Hippocampal formation (tissue), 2 donors: ENCODE measurements around the gene IRF8.

Experiments
- DNase-seq, 2 donors: peaks; one replicate each; lab custom pipeline; 2025; lab: John Stamatoyannopoulos, UW

IRF8 gene

DNA sequence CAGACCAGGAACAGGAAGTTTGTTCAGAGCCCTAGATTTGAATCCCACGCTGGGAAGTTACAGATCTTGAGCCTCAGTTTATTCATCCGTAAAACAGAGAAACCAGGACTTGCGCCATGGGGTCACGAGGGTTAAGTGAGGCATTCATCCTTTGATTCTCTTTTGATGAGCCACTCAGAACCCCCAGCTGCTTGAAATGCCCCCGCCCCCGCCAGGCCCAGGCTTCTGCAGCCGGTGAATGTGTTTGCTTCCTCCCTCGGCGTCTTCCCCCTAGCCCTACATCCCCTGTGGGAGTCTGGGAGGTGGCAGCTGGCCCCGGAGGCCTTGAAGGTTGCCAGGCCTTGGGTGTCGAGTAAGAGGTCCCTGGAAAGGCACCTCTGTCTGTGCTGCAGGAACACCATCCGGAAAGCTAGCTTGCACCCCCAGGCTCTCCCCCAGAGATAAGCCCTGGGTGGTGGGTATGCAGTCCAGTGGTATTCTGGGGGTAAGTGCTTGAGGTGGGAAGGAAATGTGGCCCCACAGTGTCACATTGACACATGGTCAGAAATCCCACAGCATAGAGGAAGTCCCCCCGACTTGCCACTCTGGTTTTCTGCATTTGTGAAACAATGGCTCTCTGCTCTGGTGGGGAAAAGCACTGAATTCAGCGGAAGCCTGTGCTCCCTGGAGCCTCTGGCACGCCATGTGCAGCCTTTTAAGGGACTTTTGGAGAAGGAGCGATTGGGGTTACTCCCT is 14.9 kb downstream of the IRF8 start:
- DNase-seq, result no peak

GRCh38 chr16:85914423-85914794 is 15.4 kb downstream of the IRF8 start:
- no peak for DNase-seq

DNA sequence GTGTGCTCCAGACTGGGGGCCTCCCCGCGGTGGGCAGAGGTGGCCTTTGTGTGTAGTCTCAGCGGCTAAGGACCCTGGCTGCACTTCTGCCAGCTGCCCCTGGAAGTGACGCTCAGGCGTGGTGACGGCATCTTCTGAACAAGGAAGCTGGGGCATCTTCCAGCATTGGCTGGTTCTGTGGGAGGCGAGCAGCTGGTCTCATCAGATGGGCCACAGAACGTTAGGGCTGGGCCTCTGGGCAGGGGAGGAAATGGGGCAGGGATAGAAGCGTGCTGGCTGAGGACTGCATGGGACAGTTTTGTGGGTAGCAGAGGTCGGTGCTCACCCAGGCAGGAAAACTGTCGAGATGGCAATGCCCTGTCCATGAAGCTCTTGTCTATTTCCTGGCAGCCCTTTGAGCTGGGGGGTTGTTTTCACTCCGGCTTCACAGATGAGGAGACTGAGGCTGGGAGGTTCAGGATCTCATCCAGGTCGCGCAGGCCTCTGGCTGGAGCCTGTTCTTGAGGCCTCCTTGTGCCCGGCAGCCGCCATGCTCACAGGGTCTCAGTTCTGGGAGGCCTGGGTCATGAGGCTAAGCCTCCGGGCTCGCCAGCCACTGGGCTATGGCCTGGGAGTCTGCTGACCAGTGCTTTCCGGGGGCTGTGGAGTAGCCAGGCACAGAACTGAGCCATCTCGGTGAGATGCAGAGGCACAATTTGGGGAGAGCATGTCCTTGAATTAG is 16.3 kb downstream of the IRF8 start:
- no peak for DNase-seq

- no peak for DNase-seq
These were observed 17.4 kb downstream of the IRF8 start for GRCh38 chr16:85916141-85916890.

DNA sequence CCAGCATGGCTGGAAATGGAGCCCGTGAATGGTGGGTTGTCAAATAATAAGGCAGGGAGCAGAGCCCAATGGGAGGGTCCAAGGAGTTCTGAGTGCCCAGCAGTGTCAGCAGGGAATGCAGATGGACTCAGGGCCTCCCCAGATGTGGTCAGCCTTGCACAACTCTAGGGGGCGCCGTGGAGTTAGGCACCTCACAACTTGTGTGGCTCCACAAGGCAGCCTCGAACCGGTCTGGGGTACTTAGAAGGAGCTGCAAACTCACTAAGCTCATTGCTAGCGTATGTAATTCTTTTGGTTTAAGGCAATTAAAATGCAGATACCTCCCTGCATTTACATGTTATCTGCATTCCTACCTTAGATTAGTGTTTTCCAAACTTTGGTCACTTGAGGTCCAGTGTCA is 18.1 kb downstream of the IRF8 start:
- no peak for DNase-seq

- DNase-seq, result no peak
These were observed 19.0 kb downstream of the IRF8 start for GRCh38 chr16:85917959-85918358.

- no peak for DNase-seq
These were observed 19.5 kb downstream of the IRF8 start for GRCh38 chr16:85918436-85918835.

DNA sequence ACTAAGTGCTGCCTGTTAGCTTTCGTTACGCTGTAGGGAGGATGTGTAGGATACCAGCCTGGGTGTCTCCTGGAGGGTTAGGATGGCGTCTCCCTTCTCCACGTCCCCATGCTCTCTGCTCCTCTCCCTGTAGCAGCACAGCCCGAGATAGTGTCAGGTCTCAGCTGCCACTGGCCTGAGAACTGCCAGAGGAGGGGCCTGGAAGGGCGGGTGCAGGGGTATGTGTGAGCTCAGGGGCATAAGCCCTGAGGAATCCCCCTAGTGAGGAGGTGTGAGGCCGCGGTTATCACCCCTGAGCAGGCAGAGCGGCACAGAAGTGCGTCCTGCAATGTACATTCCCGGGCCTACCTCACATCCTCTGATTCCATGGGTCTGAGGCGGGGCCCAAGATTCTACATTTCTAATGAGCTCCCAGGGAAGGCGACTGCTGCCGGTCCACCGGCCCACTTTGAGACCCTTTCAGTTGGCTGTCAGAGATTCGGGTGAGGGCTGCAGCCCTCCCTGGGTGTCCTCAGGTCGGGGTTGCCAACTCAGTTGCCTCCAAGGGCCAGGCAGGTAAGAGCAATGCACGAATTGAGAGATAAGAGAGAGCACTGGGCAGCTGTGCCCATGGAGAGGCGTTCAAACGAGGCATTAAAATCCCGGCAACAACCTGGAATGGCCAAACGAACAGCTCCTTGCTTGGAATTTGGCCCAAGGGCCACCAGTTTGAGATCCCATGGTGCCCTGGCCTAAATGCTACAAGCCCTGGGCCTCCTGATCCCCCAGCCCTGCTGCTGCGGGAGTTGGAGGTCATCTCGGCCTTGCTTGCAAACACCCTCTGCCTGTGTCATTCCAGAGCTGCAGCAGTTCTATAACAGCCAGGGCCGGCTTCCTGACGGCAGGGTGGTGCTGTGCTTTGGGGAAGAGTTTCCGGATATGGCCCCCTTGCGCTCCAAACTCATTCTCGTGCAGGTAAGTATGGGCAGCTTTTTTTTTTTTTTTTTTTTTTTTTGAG is 20.6 kb downstream of the IRF8 start:
- no peak for DNase-seq

DNA sequence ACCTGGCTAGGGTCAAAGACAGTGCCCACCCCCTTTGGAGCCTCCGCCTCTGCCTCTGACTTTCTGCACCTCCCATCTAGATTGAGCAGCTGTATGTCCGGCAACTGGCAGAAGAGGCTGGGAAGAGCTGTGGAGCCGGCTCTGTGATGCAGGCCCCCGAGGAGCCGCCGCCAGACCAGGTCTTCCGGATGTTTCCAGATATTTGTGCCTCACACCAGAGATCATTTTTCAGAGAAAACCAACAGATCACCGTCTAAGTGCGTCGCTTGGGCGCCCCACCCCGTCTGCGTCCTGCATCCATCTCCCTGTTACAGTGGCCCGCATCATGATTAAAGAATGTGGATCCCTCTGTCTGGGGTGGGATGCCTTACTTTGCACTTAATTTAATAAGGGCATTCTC is 22.1 kb downstream of the IRF8 start:
- no peak for DNase-seq

DNA sequence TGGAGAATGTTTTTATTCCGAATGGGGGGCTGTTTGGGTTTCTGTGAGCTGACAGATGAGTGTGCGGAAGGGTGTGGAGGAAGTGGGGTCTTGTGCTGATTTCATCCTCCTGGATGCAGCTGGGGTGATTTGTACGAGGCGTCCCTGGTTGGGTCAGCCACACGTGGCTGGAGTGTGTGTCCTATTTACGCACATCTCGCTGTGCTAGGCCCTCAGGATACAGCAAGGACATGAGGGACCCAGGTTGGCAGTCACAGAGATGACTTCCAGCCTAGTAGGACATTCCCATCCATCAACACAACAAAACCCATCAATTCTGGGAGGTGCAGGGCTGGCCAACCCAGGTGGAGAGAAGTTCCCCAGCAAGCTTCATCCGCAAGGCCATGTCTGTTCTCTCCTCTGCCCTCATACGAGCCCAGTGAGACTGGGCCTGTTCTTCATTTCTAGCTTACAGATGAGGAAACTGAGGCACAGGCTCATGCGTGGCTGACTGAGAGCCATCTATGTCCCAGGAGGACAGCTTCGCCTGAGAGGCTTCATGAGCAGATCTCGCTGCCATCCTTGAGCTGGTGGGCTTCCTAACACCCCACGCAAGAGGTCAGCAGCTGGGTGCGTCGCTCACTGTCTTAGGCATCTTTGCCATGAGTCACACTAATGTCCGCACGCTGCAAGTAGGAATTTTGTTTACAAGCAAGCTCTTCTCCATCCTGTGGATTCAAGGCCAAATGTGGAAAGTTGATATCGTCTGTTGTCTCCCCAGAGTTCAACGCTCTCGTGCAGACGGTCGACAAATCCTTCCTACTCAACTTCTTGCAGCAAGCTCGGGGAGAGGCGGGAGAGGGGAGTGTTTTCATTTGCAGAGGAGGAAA is 24.4 kb downstream of the IRF8 start:
- no peak for DNase-seq

GRCh38 chr16:85924675-85925074 is 25.7 kb downstream of the IRF8 start:
- no peak for DNase-seq

DNA sequence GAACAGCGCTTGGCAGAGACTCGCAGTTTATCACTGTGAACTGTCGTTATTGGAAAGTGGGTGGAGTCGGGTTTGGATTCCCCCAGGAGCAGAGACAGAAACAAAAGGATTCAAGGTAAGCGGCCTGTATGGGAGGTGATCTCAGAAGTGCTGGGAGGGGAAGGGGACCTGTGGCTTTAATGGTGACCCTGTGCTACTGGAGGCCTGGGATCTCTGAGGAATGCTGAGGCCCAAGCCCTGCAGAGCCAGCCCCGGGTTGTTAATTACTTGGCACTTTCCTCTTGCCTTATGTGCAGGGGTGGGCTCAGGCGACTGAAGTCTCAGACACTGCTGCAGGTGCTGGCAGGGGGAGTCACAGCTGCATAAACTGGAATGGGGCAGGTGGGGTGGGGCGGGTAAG is 27.4 kb downstream of the IRF8 start:
- no peak for DNase-seq

GRCh38 chr16:85927371-85927770 is 28.4 kb downstream of the IRF8 start:
- DNase-seq, result no peak

GRCh38 chr16:85927959-85928358 is 29.0 kb downstream of the IRF8 start:
- DNase-seq, result no peak

- DNase-seq, result no peak
These were observed 29.4 kb downstream of the IRF8 start for GRCh38 chr16:85928401-85928820.

- DNase-seq, result no peak
These were observed 30.3 kb downstream of the IRF8 start for GRCh38 chr16:85929259-85929721.

GRCh38 chr16:85930301-85930700 is 31.3 kb downstream of the IRF8 start:
- DNase-seq, result no peak

GRCh38 chr16:85931596-85932402 is 32.8 kb downstream of the IRF8 start:
- DNase-seq, result no peak

DNA sequence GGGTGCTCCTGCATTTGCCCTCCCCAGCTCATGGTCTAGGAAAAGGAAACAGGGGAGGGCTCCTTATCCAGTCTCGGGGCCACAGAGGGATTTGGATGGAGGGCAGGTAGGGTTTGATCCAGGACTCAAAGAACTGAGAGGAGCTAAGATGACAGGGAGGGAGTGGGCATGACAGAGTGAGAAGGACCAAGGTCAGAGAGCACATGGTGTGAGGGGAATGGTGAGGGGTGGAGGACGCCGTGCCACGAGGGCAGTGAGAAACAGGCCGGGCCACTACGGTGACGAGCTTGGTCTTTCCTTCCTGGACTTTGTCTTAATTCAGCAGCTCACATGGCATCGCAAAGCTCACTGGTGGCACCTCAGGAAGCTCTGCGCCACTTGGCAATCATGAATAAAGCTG is 35.2 kb downstream of the IRF8 start:
- DNase-seq, result no peak
